ENCODE measurements around the gene NOTCH1. TPM values are rescaled to one million over a fixed set of nuclear protein-coding genes. Genes with fewer than 3 reads are reported as not detected.
A peak's percentile ranks its signal among the peaks of the same experiment; 100 is the strongest.

NOTCH1 gene
- total RNA-seq, 4 donors from 2014 or later, result 19.6 to 35.4 (median 23.2) TPM

GRCh38 chr9:136525207-136525606 is 20.6 kb downstream of the NOTCH1 start:
- TF ChIP-seq POLR2A (IDR thresholded peaks at IDR 0.05) (no peak), CTCF (IDR thresholded peaks at IDR 0.05) (no peak)
- intact Hi-C loops (cut with DNase I), result no loop called here
- DNase-seq, result no peak
- Histone ChIP-seq H3K9me3 (no peaks in the 10 kb centered on the region), H3K27ac (no peak overlapping the region), H3K36me3 (peaks cover 0 to 4% of the 10 kb centered on the region in 2 donors), H3K4me1 (peaks cover 18 to 37% of the 10 kb centered on the region in 2 donors), H3K4me3 (replicated peaks in 1 of 3) (no peak overlapping the region), H3K27me3 (no peaks in the 10 kb centered on the region)
- 93 to 95% methylated on average over 8 to 9 of the region's 21 CpGs for WGBS, 2 donors

GRCh38 chr9:136522314-136523237 is 23.3 kb downstream of the NOTCH1 start:
- H3K27me3 ChIP-seq, result no peaks in the 10 kb centered on the region
- no peak overlapping the region for H3K4me3 ChIP-seq (replicated peaks in 1 of 3)
- H3K27ac ChIP-seq, result no peak overlapping the region
- peaks cover 12 to 19% of the 10 kb centered on the region in 2 donors for H3K4me1 ChIP-seq
- TF ChIP-seq CTCF (IDR thresholded peaks at IDR 0.05) (no peak), POLR2A (IDR thresholded peaks at IDR 0.05) (no peak)
- peaks cover 9% of the 10 kb centered on the region in 2 donors for H3K36me3 ChIP-seq
- DNase-seq, result no peak
- no peaks in the 10 kb centered on the region for H3K9me3 ChIP-seq
- intact Hi-C loops (cut with DNase I), result no loop called here
- 92 to 96% methylated on average over 34 to 44 of the region's 59 CpGs for WGBS, 2 donors

GRCh38 chr9:136521537-136521936 is 24.3 kb downstream of the NOTCH1 start:
- Histone ChIP-seq H3K36me3 (peaks cover 9% of the 10 kb centered on the region in 2 donors), H3K9me3 (no peaks in the 10 kb centered on the region), H3K27me3 (no peaks in the 10 kb centered on the region), H3K27ac (peak overlapping the region in 1 of 3 donors; percentile 17), H3K4me1 (peaks cover 11 to 12% of the 10 kb centered on the region in 2 donors), H3K4me3 (replicated peaks in 1 of 3) (no peak overlapping the region)
- WGBS, 2 donors, result 67 to 84% methylated on average over 6 to 7 of the region's 10 CpGs
- TF ChIP-seq CTCF (IDR thresholded peaks at IDR 0.05), result no peak
- peak in 1 of 2 donors; percentile 21 for DNase-seq
- intact Hi-C loops (cut with DNase I), result no loop called here

- Histone ChIP-seq H3K4me3 (replicated peaks in 1 of 3) (no peak overlapping the region), H3K27ac (no peak overlapping the region), H3K36me3 (peaks cover 12 to 13% of the 10 kb centered on the region in 2 donors), H3K4me1 (no peaks in the 10 kb centered on the region), H3K9me3 (no peaks in the 10 kb centered on the region), H3K27me3 (no peaks in the 10 kb centered on the region)
- TF ChIP-seq POLR2A (IDR thresholded peaks at IDR 0.05) (no peak), CTCF (IDR thresholded peaks at IDR 0.05) (no peak)
- intact Hi-C loops (cut with DNase I), result no loop called here
- no peak for DNase-seq
- WGBS, 2 donors, result 80 to 90% methylated on average over 20 of the region's 20 CpGs
Measured at GRCh38 chr9:136520053-136520540, 25.8 kb downstream of the NOTCH1 start.

All from thyroid gland (tissue), 4 donors.